SH-SY5Y (cell line): ENCODE data around the gene PCED1B.

Experiments used
- GATA2 ChIP-seq: IDR thresholded peaks from 2 replicates; pipeline ENCODE4 v1.6.1; 2011; ENCODE audit warnings: mild to moderate bottlenecking, low read depth, low read length
- GATA3 ChIP-seq: IDR thresholded peaks from 2 replicates; pipeline ENCODE4 v1.6.1; 2011; ENCODE audit warnings: low read depth, mild to moderate bottlenecking, low read length, moderate library complexity

DNA sequence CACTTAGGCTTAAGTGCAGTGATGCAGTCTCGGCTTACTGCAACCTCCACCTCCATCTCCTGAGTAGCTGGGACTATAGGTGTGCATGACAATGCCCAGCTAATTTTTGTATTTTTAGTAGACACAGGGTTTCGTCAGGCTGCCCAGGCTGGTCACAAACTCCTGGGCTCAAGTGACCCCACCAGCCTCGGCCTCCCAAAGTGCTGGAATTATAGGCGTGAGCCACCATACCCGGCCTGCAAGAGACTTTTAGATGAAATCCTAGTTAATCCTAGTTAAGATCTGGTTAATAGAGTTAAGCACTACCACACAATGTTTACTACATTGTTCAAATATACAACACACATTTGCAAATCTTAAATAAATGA lies 196.8 kb downstream of the PCED1B start:
- TF ChIP-seq GATA2 (no peak), GATA3 (no peak)
